HG03139 (cell line): Measurements from ENCODE around the gene HOXC5.
"Not testable (repeated sequence)": the region's sequence is repeated elsewhere in the genome, so short reads cannot be mapped to it uniquely, and the experiment has no call there.

Experiments
- ATAC-seq: cut with Tn5 transposase; IDR thresholded peaks from one replicate; pipeline ENCODE4 v1.9.1; 2021; ENCODE audit not compliant: unreplicated experiment

Gene HOXC5

GRCh38 chr12:54060174-54060974, 27.5 kb downstream of the HOXC5 start:
- no peak for ATAC-seq

- no peak for ATAC-seq
These were observed 28.3 kb downstream of the HOXC5 start for GRCh38 chr12:54060975-54061778.

DNA sequence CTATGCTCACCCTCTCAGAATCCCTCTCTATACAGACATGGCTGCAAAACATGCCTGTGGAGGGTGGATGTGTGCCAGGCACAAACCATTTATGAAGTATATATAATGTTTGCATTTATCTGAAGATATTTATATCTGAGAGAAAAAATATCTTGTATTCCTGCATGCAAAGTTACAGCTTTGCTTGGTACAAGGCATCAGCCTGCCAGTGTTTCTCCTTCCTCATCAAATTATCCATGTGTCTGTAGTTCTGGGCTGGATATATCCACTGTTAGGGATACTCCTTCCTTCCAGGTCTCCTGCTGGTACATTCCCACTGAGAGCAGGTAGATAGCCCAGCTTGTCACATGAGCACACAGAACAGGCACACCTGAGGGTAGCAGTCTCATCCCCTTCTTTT, 32.8 kb downstream of the HOXC5 start:
- no peak for ATAC-seq

- ATAC-seq: no peak
These were observed 33.6 kb downstream of the HOXC5 start for GRCh38 chr12:54066408-54066807.

DNA sequence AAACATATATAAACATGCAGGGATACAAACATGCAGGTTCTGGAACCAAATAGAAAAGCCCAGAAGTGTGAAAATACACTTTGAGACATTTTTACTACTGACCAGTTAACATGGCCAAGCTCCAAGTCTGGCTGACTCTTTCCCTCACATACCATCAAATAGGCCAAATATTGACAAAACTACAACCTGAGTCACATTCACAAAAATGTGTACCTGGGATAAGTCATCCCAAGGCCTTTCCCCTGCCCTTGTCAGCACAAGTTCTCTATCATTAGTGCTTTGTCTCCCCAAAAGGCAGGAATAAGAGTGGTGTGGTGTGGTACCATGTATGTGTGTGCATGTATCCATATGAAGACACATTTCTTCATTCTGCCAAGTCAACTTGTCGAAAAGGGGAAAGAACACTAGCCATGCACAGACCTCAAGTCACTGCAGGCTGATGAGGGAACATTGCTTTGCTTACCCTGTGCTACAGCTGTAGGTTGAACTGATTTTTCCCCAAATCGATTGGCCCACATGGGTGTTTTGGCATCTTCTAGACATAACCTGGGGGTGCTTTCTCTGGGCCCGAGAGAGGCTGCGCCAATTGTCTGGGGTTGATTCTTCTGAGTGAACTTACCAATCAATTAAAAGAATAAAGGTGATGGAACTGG, 35.7 kb downstream of the HOXC5 start:
- no peak for ATAC-seq

DNA sequence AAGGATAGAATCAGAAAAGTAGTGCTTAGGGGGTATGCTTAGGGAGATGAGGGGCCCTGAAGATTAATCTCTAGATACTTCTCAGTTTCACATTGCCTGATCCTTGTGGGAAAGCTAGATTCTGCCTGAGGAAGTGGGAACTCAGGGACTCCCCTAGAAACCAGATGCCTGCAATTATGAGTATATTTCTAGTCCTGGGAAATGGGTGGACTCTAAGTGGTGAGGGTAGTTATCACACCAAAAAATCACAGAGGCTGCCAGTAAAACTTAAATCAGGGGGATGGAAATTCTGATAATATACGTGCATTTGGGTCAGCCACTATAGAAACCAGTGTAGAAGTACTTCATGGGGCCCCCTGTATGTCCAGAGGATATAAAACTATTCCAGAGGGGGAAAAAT, 39.1 kb downstream of the HOXC5 start:
- ATAC-seq: no peak

DNA sequence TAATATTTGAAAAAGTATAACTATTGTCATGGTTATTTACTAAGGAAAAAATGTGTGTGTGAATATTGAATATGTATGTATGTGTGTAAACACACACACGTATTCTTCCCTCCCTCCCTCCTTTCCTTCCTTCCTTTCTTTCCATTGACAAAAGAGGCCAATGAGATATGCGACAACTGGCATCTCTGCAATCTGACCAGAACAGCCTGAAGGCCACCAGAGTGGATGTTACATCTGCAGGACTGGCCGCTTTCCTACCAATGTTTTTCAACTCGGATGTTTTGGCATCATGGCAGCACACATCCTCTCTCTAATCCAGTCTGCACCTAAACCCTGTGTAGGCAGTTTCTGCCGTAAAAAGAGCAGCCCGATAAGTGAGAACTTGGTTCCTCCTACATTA, 41.5 kb downstream of the HOXC5 start:
- ATAC-seq: no peak

DNA sequence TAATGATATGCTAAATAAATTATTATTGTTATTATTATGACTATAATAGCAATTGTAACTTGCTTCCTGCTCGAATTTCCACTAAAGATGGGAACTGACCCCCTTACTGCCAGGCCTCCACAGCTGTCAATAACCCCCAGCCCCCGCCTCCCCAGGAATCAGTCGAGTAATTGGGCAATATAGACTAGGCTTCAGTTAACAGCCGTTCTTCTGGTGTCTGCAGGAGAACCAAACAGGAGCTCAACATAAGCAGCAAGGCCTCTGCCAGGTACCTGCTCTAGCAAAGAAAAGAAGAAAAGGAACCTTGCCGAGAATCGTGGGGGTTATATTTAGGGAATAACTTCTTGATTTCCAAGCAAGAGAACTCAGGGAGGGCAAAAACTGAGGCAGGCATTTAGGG, 42.6 kb downstream of the HOXC5 start:
- ATAC-seq: no peak

DNA sequence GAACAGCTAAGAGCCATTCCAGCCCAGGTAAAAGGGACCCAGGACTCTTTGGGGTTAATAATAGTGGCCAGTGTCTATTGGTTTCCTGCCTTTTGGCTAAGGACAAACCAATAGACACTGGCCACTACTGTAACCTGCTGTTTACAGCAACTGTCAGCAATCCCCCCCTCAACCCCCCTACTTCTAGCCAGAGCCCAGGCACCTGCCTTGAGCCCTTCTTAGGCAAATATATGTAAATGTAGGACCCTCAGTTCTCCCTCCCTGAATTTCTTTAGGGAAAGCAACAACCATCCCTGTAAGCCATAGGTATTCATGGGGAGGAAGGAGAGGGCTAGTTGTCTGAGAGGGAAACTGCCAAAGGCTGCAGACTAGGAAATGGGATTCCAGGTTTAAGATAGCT, 43.1 kb downstream of the HOXC5 start:
- no peak for ATAC-seq

DNA sequence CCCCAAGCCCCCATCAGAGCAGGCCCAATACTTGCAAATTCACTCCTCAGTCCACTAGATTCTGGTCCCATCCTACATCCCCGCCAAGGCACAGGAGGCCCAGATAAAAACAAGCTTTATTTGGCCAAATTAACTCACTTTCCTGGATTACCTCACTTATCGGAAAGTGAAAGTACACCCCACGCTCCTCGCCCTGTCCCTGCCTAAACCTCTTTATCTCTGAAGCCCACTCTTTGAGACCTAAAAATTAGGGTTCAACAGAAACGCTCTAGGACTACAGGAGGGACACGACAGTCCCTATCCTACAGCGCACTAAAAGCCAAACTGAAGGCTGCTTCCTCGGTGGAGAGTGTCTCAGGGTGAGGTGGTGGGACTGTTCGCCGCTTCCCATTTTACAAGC, 45.0 kb downstream of the HOXC5 start:
- ATAC-seq: not testable (repeated sequence)

- not testable (repeated sequence) for ATAC-seq
These were observed 46.3 kb downstream of the HOXC5 start for GRCh38 chr12:54079115-54079514.

- ATAC-seq: not testable (repeated sequence)
These were observed 47.4 kb downstream of the HOXC5 start for GRCh38 chr12:54080008-54080924.

- ATAC-seq: not testable (repeated sequence)
These were observed 48.2 kb downstream of the HOXC5 start for GRCh38 chr12:54081053-54081514.

DNA sequence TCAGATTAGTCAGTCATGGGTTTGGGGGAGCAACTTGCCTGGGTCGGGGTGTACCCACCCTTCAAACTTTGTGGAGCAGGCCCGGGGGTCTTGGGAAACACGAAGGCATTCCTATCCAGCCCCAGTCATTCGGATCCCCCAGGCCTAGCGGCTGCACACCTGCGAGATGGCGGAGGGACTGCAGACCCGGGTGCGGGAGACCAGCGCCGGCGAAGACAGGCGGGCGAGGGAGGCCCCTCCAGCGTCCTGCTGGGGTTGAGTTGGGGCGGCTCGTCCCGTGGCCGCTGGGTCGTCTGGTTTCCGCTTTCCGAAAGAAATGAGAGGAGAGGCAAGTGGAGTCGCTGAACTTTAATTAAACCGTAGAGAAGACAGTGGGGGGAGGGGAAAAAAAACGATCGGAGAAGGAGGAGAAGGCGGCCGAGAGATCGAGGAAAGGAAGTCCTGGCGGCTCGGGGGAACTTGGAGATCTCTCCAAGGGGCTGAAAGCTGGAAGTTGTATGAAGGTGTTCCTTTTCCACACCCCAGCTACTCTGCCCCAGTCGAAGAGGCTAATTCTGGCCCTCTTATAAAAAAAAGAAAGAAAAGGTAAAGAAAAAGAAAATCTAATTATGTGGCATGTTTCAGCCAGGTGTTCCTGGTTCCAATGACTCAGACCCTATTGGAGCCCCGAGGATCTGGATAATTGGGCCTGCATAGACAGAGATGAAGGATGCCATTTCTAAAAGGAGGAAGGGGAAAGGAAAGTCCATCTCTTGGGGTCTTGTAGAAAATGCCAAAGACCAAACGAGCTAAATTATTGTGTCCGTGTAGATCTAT, 48.9 kb downstream of the HOXC5 start:
- ATAC-seq: not testable (repeated sequence)

GRCh38 chr12:54082397-54082892, 49.6 kb downstream of the HOXC5 start:
- ATAC-seq: no peak
